GM21423 (cell line): ENCODE results near the gene GPC2.
"Not testable (repeated sequence)": the region's sequence is repeated elsewhere in the genome, so short reads cannot be mapped to it uniquely, and the experiment has no call there.

Experiments used
- ATAC-seq: cut with Tn5 transposase; IDR thresholded peaks from one replicate; pipeline ENCODE4 v1.9.1; 2021; ENCODE audit warnings: mild to moderate bottlenecking, moderate library complexity; ENCODE audit not compliant: unreplicated experiment

Gene GPC2

DNA sequence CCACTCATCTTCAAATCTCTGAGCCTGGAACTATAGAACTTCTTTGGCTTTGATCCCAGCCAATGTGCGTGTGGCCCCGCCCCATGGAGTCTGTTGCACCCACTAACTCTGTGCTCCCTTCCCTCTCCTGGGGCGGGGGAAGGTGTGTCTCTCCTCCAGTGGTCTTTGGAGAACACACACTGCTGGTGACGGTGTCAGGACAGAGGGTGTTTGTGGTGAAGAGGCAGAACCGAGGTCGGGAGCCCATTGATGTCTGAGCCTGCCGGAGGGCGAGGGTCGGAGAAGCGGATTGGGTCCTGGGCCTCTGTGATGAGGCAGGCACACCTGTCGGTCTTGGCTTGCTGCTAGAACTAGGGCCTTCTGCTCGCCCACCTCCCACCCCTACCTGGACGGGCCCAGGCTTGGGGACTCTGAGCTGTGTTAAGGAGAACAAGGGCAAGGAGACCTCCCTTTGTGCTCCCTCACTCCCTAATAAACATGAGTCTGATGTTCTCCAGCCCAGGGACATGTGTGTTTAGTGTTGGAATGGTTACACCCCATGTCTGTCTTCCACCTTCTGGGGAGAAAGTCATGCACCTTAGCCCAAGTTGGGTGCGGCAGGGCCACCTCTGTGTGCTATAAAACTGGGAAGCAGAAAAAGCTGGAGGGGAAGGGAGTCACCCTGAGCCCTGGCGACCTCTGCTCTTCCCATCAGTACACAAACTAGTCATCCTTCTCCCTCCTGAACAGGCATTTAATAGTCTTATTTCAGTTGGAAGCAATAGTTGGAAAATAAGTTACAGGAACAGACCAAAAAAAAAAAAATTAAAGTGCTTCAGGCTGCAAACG lies 23.3 kb downstream of the GPC2 start:
- no peak for ATAC-seq

DNA sequence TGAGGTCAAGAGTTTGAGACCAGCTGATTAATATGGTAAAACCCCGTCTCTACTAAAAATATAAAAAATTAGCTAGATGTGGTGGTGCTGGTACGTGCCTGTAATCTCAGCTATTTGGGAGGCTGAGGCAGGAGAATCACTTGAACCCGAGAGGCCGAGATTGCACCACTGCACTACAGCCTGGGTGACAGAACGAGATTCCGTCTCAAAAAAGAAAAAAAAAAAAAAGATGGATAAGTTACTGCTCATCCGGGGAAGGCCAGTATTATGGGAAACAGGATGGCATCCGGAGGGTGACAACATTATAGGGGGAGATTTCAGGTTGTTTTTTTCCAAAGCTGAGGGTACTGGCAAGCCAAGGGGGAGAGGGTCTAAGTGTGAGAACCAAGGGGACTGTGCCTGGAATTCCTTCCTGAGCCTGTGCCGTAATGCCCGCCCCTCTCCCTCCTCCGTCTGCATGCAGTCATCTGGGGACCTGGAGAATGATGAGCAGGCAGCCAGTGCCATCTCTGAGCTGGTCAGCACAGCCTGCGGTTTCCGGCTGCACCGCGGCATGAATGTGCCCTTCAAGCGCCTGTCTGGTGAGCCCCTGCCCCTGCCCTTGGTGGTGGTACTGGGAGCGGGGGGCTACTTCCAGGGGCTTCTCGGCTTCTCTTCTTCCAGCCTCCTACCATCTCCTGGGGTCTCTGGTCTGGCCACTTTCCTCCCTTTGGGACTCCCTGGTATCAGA lies 24.1 kb downstream of the GPC2 start:
- ATAC-seq: no peak

DNA sequence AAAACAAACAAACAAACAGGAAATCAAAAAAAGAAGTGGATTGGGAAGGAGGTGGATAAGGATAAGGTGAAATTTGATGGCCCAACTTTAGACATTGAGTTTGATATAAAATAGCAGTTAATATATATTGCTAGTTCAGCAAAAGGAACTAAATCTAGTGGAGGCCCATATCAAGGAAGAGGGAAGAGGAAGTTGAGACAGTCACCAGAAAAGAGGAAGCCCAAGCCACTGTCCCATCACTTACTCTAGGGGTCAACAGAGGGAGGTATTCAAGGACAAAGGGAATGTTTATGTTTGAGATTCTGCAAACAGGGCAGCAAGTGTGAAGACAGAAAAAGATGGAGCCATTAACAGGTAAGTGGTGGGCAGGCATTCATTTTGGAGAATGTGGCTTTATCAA lies 24.8 kb downstream of the GPC2 start:
- no peak for ATAC-seq

DNA sequence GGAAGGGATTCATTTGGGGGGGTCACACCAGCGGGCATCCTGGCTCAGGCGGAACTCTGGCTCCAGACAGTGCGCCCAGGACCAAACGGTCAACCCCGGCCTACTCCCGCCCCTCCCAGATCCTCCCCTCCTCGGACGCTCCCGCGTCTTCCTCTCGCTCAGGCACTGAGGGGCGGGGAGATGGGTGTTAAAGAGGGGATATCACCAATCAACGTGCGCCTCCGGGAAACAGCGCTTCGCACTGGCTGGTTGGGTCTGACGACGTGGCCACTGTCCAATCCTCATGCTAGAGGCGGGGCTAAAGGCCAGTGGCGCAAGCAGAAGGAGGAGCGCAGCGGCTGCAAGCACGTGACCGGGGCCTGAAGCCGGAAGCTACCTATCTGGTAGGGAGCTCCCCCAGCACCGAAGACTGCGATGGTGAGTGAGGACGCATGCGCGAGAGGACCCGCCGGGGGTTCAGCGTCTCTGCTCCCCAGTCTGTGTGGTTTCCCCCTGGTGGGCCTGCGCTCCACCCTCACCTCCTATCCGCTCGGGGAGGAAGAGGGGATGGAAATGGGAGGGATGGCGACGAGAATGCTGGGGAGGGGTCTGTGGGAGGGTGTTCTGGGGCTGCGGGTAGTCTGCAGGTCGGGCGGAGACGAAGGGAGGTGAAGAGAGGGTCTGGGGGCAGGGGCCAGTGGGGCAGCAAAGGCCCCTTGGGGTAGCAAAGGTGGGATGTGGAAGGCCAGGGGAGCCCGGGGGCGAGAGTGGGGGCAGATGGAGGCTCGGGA lies 28.4 kb downstream of the GPC2 start, which contains the start of gene LAMTOR4:
Gene LAMTOR4, plus strand, starts transcription at position 360 of the 770 bp plus-strand sequence. Its CDS starts 55 bp downstream, at position 415.
- ATAC-seq: peak; percentile 98

DNA sequence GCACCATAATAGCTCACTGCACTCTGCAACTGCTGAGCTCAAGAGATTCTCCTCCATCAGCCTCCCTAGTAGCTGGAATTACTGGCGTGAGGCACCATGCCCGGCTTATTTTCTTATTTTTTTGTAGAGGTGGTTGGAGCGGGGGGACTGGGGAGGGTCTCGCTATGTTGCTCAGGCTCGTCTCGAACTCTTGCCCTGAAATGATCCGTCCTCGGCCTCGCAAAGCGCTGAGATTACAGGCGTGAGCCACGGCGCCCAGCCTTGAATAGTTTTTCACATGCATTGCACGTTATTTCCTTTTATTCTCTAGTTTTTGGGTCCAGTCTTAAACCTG lies 29.0 kb downstream of the GPC2 start:
- ATAC-seq: peak; percentile 2

DNA sequence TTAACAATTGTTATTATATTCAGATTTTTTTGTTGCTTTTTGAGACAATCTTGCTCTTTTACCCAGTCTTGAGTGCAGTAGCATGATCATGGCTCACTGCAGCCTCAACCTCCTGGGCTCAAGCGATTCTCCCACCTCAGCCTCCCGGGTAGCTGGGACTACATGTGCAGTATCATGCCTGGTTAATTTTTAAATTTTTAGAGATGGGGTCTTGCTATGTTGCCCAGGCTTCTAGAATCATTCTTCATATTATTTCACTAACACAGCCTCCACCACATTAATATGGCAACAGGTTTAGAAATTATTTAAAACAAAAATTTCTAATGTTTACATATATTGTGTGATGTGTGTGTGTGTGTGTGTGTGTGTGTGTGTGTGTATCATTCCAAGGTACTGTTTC lies 29.9 kb downstream of the GPC2 start:
- ATAC-seq: no peak

DNA sequence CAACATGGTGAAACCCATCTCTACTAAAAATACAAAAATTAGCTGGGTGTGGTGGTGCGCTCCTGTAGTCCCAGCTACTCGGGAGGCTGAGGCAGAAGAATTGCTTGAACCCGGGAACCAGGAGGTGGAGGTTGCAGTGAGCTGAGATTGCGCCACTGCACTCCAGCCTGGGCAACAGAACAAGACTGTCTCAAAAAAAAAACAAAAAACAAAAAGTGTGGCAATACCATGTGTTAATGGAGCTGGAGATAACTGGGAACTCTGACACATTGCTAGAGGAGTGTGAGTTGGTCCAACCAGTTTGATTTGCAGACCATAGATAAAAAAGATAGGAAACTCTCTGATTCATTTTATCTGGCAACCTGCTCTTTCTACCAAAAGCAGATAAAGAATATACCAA lies 30.8 kb downstream of the GPC2 start:
- not testable (repeated sequence) for ATAC-seq

DNA sequence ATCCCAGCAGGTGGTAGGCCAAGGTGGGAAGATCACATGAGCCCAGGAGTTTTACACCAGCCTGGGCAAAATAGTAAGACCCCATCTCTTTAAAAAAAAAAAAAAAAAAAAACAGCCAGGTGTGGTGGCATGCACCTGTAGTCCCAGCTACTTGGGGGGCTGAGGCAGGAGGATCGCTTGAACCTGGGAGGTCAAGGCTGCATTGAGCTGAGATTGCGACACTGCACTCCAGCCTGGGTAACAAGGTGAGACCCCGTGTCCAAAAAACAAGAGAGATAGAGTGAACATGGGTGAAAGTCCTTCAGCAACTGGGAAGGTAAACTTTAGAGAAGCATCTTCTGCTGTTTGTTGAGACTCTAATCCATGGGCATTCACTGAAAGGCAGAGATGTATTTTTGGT lies 34.7 kb downstream of the GPC2 start:
- no peak for ATAC-seq

DNA sequence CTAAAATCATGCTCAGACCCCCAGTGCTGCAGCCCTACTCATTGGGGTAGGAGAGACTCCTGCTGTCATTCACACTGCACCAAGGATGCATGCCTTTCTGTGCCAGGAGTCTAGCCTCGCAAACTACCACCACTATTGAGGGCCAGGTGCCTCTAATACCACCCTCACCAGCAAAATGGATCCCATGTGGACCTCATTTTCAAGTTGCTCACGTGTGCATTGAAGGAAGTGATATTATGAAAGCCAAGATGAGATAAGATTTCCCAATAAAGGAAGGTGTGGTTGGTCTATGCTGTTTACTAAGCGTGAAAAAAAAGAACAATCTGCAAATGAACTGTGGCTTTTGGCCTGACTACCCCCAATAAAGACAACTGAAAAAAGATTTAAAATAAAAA lies 35.6 kb downstream of the GPC2 start:
- no peak for ATAC-seq

DNA sequence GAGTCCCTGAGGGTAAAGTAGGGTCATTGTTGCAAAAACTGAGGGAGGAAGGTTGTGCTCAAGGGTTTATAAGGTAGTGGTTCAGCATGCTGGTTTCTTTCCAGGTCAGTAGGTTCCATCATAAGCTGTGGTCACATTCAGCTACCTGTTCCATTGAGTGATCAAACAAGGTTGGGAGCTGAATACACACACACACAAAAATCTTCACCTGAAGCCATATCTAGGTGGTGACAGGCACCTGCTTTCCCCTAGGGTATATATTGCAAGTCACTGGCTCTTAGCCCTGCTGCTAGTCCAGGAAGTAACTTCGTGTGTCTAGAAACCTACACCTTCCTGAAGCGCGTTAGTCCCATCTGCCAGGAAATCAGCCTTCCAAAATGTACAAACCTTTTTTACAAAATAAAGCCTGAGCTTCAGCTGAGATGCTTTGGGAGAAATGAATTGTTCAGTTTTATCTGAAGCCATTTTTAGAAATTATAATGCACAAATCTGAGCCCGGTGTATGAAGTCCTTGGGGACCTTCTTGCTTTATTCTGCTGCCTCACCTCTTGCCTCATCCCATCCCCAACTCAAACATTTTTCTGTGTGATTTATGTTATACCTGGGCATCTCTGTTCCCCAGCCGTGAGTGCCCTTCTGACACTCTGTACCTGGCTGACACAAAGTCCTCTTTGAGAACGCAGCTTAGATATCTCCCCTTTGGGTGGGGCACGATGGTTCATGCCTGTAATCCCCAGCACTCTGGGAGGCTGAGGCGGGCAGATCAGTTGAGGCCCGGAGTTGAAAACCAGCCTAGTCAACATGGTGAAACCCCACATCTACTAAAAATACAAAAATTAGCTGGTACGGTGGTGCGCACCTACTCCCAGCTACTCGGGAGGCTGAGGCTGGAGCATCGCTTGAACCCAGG lies 39.1 kb downstream of the GPC2 start:
- ATAC-seq: no peak

DNA sequence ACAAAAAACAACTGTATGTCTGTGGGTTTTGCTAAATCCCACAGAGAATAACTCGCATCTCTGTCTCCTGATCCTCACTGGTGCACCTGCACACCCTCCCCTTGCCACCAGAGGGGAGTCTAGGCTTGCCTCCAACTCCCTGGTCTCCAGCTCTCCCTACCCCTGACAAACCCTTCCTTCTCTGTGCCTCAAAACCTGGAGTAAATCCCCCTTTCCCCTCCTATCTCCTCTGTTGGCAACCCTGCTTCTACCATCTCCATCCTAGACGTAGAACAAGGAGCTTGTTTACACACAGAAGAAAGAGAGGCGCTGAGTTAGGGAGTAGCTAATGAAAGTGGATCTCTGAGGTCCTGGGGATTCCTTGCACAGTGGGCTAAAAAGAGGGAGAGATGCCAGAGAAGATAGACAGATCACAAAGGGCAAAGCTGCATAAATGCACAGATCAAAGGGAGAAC lies 44.5 kb downstream of the GPC2 start:
- ATAC-seq: no peak

DNA sequence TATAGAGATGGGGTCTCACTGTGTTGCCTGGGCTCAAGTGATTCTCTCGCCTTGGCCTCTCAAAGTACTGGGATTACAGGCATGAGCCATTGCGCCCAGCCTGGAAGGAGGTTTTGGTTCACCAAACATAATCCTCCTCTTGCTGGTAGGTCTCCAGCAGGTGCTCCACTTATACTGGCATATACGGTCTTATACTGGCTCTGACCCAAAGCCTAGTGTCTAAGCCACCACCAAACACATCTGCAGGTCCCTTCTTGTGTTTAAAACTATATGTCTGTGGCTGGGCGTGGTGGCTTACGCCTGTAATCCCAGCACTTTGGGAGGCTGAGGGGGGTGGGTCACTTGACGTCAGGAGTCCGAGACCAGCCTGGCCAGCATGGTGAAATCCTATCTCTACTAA lies 45.1 kb downstream of the GPC2 start:
- no peak for ATAC-seq

DNA sequence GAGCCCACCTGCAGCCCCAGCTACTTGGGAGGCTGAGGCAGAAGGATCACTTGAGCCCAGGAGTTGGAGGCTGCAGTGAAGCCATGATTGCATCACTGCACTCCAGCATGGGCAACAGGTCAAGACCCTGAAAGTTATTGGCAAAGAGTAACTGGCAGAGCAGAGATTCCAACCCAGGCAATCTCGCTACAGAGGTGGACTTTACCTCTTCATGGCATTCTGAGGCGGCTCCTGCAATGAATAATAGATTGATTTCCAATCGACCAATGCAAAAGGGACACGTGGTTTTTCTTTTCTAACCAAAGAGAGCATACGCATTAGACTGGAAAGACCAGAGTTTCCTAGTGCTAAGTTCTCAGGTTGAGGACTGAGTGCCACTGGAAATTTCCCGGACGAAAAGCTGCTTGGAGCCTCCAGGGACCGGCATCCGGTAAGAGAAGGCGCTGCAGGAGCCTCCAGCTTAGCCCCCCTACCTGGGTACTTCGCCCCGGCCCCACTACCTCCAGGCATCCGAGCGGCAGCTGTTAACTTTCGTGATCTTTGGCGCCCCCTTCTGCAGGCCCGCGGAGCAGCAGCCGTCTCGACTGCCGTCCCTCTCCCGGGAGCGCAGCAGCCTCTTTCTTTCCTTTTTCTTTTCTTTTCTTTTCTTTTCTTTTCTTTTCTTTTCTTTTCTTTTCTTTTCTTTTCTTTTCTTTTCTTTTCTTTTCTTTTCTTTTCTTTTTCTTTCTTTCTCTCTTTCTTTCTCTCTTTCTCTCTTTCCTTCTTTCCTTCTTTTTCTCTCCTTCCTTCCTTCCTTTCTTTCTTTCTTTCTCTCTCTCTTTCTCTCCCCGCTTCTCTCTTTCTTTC lies 46.4 kb downstream of the GPC2 start:
- ATAC-seq: no peak

DNA sequence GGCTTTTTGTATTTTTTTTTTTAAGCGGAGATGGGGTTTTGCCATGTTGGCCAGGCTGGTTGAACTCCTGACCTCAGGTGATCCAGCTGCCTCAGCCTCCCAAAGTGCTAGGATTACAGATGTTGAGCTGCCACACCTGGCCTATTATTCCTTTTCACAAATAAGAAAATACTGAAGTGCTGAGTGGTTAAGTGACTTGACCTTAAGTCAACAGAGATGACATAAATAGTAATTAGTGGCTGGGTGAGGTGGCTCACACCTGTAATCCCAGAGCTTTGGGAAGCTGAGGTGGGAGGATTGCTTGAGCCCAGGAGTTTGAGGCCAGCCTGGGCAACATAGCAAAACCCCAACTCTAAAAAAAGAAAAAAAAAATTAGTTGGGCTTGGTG lies 47.0 kb downstream of the GPC2 start:
- not testable (repeated sequence) for ATAC-seq

DNA sequence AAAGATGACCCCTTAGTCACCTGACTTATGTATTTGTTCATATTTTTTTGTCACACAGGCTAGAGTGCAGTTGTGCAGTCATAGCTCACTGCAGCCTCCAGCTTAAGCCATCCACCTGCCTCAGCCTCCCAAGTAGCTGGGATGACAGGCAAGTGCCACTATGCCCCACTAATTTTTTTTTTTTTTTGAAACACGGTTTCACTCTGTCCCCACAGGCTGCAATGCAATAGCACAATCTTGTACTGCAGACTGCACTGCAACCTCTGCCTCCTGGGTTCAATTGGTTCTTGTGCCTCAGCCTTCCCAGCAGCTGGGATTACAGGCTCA lies 48.6 kb downstream of the GPC2 start:
- ATAC-seq: no peak

DNA sequence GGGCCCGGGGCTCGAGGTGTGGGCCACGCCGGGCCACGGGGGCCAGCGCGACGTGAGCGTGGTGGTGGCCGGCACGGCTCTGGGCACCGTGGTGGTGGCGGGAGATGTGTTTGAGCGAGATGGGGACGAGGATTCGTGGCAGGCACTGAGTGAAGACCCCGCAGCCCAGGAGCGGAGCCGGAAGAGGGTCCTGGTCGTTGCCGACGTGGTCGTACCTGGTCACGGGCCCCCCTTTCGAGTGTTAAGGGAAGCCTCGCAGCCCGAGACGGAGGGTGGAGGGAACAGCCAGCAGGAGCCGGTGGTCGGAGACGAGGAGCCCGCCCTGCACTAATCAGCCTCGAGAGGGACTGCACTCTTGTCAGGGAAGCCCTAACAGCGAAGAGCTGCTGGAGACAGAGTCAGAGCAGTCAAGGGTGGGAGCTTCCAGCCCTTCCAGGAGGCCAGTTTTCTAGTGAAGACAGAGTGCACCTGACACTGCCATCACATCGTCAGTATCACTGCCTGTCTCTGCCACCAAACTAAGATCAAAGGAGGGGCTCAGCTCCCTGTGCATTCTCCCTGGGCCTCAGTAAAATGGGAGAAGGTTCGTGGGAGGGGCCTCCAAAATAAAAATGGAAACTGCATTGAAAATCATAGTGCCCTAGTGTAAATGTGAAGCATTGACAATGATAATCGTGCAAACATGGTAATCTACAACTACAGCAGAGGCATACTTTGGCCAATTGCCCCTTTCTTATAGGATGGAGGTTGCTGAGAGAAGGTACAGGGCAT lies 49.1 kb downstream of the GPC2 start:
- no peak for ATAC-seq

DNA sequence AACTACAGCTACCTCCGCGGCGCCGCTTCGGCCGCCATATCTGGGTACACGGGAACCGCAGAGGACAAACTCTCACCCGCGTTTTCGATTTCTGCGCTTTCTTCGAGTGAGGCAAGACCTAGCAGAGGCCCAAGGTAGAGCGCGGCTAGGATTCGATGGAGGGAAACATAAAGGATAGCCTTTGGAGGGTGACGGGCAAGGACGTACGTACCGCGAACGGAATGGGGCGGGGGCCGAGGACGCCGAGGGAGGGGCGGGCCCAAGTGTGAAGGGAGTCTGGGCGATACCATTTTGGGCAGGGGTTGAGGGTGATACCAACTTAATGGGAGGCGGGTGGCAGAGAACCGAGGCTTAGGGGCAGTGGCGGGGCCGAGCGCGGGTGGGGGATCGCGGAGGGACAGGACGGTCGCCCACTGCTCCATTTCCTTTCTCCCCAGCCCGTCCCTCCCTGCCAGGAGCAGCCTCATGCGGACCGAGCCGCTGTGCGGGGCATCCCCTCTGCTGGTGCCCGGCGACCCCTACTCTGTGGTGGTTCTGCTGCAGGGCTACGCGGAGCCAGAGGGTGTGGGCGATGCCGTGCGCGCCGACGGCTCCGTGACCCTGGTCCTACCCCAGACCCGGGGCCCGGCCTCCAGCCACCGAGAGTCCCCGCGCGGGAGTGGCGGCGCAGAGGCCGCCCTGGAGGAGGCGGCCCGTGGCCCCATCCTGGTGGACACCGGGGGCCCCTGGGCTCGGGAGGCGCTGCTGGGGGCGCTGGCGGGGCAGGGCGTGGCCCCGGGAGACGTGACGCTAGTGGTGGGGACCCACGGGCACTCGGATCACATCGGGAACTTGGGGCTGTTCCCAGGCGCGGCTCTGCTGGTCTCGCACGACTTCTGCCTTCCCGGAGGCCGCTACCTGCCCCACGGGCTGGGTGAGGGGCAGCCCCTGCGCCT lies 50.0 kb downstream of the GPC2 start, which contains the start of gene MBLAC1:
Gene MBLAC1, plus strand, starts transcription at position 37 of the 935 bp plus-strand sequence. Its CDS starts 429 bp downstream, at position 466.
- ATAC-seq: peak; percentile 54
